Right atrium auricular region (tissue), 2 donors: ENCODE results near the gene MYH3. TPM values are rescaled to one million over a fixed set of nuclear protein-coding genes. Genes with fewer than 3 reads are reported as not detected.

Experiments used
- DNase-seq: peaks from one replicate; pipeline ENCODE4 v3.0.0-alpha.2; 2019; ENCODE audit warnings: low spot score
- H3K27ac ChIP-seq, 2 donors: fragments of 200-600 bp; sonication (generic); 1 replicate in 1 of 2; 2 replicates in 1 of 2; pipeline ENCODE4 v1.5.1; 2016 to 2019
- H3K27me3 ChIP-seq, 2 donors: fragments of 200-600 bp; sonication (generic); one replicate each; pipeline versions ENCODE4 v1.5.1 to v1.6.0; 2017 to 2019
- H3K36me3 ChIP-seq: fragments of 200-600 bp; sonication (generic); one replicate; pipeline ENCODE4 v1.5.1; 2016
- H3K4me1 ChIP-seq, 2 donors: fragments of 200-600 bp; sonication (generic); one replicate each; pipeline versions ENCODE4 v1.5.1 to v1.6.0; 2017 to 2019
- H3K4me3 ChIP-seq, 2 donors: fragments of 200-600 bp; sonication (generic); 1 replicate in 1 of 2; 2 replicates in 1 of 2; pipeline ENCODE4 v1.5.1; 2017 to 2019; ENCODE audit warnings: mild to moderate bottlenecking in 1 of 2, moderate library complexity in 1 of 2
- H3K9me3 ChIP-seq, 2 donors: fragments of 200-600 bp; sonication (generic); one replicate each; pipeline ENCODE4 v1.5.1; 2019
- CTCF ChIP-seq, 2 donors: fragments of 200-600 bp; sonication (generic); IDR thresholded peaks; one replicate each; pipeline ENCODE4 v1.5.1; 2019; ENCODE audit warnings: antibody characterized with exemption in 2 of 2
- total RNA-seq, 2 donors: library from RNA; depleted of rRNA; stranded (reverse); fragments of >200 nt; gene quantifications; one replicate each; pipeline ENCODE4 v1.1.0, GENCODE V29; 2016

MYH3 gene
- total RNA-seq, 2 donors from 2014 or later: 0.22 to 0.43 TPM

- Histone ChIP-seq H3K4me3 (no peak overlapping the region), H3K27me3 (no peaks in the 10 kb centered on the region), H3K9me3 (no peaks in the 10 kb centered on the region), H3K4me1 (no peaks in the 10 kb centered on the region), H3K36me3 (peaks cover 16% of the 10 kb centered on the region), H3K27ac (no peak overlapping the region)
- no peak for TF ChIP-seq CTCF (IDR thresholded peaks at IDR 0.05)
- no peak for DNase-seq
Observed at GRCh38 chr17:10673312-10673711, 16.2 kb upstream of the MYH3 start.

GRCh38 chr17:10668775-10669174 lies 11.7 kb upstream of the MYH3 start:
- no peaks in the 10 kb centered on the region for H3K4me1 ChIP-seq
- no peak for DNase-seq
- peaks cover 5% of the 10 kb centered on the region for H3K36me3 ChIP-seq
- no peaks in the 10 kb centered on the region for H3K27me3 ChIP-seq
- H3K9me3 ChIP-seq: no peaks in the 10 kb centered on the region
- no peak for TF ChIP-seq CTCF (IDR thresholded peaks at IDR 0.05)
- no peak overlapping the region for H3K4me3 ChIP-seq
- no peak overlapping the region for H3K27ac ChIP-seq

DNA sequence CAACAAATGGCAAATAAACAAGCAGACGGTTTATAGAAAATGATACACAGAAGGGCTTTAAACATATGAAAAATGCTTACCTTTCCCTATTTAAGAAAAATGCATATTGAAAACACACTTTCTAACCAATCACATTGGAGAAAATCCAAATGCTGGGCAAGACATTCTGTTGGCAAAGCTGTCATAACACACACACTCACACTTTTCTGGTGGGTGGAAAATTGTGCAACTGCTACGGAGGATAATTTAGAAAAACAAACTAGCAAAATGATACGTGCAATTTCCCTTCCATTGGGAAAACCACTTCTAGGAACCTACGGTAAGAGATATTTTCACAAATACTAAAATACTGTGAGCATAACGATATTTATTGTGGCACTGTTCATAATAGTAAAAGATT lies 9.8 kb upstream of the MYH3 start:
- no peak for DNase-seq
- no peaks in the 10 kb centered on the region for H3K36me3 ChIP-seq
- H3K4me1 ChIP-seq: no peaks in the 10 kb centered on the region
- no peak overlapping the region for H3K27ac ChIP-seq
- no peaks in the 10 kb centered on the region for H3K27me3 ChIP-seq
- no peaks in the 10 kb centered on the region for H3K9me3 ChIP-seq
- TF ChIP-seq CTCF (IDR thresholded peaks at IDR 0.05): no peak
- no peak overlapping the region for H3K4me3 ChIP-seq

DNA sequence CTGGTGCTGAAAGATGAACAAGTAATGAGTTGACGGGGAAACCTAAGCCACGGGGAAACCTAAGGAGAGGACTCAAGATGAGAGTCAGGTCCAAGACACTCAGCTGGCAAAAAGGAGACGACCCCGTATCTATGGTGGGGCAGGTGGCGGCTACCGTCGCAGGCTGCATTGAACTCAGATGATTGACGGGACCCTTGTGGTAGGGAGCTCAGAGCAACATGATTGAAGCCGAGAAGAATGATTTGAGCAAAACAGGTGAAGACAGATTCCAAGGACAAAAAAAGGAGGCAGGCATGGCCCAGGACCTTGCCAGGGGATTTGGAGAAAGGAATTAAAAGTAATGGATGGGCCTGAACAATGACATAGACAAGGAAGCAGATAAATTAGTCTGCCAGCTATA lies 7.5 kb upstream of the MYH3 start:
- no peak for DNase-seq
- H3K36me3 ChIP-seq: no peaks in the 10 kb centered on the region
- no peaks in the 10 kb centered on the region for H3K27me3 ChIP-seq
- H3K4me3 ChIP-seq: no peak overlapping the region
- no peak overlapping the region for H3K27ac ChIP-seq
- TF ChIP-seq CTCF (IDR thresholded peaks at IDR 0.05): no peak
- H3K9me3 ChIP-seq: no peaks in the 10 kb centered on the region
- no peaks in the 10 kb centered on the region for H3K4me1 ChIP-seq

DNA sequence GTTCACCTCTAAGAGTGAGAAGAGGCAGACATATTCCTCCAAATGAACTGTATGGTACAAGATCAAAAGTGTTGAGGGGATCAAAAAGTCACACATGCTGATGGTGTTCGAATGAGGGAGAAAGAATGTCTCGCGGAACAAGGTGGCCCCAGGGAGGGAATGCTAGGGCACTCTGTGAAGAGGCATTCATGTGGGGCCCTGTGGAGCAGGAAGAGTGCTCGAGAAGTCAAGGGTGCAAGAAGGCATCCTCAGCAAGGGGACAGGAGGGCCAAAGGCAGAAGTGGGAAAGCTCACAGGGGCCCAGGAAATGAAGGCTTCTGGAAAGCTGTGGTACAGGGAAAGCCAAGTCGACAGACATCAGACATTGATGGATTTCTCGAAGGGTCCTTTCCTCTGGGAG lies 6.1 kb upstream of the MYH3 start:
- Histone ChIP-seq H3K27ac (no peak overlapping the region), H3K9me3 (no peaks in the 10 kb centered on the region), H3K4me3 (no peak overlapping the region), H3K36me3 (no peaks in the 10 kb centered on the region), H3K27me3 (no peaks in the 10 kb centered on the region), H3K4me1 (no peaks in the 10 kb centered on the region)
- TF ChIP-seq CTCF (IDR thresholded peaks at IDR 0.05): no peak
- no peak for DNase-seq

- no peaks in the 10 kb centered on the region for H3K27me3 ChIP-seq
- no peaks in the 10 kb centered on the region for H3K9me3 ChIP-seq
- no peaks in the 10 kb centered on the region for H3K4me1 ChIP-seq
- no peak overlapping the region for H3K27ac ChIP-seq
- no peak for DNase-seq
- no peak for TF ChIP-seq CTCF (IDR thresholded peaks at IDR 0.05)
- H3K4me3 ChIP-seq: no peak overlapping the region
- H3K36me3 ChIP-seq: no peaks in the 10 kb centered on the region
Observed at GRCh38 chr17:10661437-10661836, 4.3 kb upstream of the MYH3 start.
